Uterus (tissue), 2 donors: ENCODE measurements around the gene CACUL1.

Experiments used
- CTCF ChIP-seq, 4 experiments: fragments of 200-600 bp in 2 of 4; fragments of 450-650 bp in 2 of 4; sonication (generic) in 2 of 4; IDR thresholded peaks; one replicate each; pipeline ENCODE4 v1.5.1; 2016 to 2019; ENCODE audit warnings: antibody characterized with exemption in 4 of 4, mild to moderate bottlenecking in 2 of 4, moderate library complexity in 1 of 4
- POLR2A ChIP-seq, 2 donors: fragments of 450-650 bp; IDR thresholded peaks; one replicate each; pipeline ENCODE4 v1.6.1; 2016; ENCODE audit warnings: antibody characterized with exemption in 2 of 2, mild to moderate bottlenecking in 1 of 2, moderate library complexity in 1 of 2

- TF ChIP-seq POLR2A (IDR thresholded peaks at IDR 0.05): no peak
- TF ChIP-seq CTCF (IDR thresholded peaks at IDR 0.05): no peak
Observed at GRCh38 chr10:118732245-118733165, 22.3 kb downstream of the CACUL1 start.
